Measurements from ENCODE around the gene FASTKD1.

DNA sequence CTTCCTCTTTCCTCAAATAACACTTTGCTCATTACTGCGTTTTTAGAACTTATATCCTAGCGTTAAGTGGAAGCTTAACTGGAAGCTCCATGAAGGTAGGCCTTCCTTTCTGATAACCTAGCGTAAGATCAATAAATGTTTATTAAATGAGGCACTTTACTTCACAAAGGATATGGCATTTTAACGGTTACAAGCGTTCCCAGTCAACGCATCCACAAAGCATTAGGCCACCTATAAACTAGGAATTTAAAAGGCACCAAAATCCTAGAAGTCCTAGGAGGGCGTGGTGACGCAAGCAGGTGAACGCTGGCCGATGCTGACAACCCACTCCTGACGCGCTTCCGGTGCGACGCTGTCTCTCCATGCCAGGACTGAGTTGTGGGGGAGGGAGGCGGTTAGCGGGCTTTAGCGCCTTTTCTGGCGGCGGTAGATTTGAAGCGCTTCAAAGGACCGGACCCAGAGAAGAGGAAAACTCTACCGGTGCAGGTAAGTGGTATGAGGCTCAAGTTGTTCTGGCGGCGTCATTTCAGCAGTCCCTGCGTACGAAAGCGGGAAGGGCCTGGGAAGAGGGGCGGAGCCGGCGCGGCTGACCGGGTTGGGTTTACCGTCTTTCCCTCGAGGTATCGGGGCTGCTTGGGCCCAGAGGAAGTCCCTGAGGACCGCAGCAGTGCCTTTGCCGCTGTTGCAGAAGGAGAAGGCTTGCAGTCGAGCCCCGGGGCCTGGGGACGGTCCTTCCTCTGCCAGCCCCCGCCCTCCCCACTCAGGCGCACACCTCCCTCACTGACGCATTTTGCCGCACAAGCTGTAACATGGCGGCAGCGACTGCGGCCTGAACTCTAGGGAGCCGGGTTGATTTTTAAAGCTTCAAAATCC is 10.6 kb upstream of the FASTKD1 start, which contains the start of gene PPIG:
- TF ChIP-seq, protein P1, sequence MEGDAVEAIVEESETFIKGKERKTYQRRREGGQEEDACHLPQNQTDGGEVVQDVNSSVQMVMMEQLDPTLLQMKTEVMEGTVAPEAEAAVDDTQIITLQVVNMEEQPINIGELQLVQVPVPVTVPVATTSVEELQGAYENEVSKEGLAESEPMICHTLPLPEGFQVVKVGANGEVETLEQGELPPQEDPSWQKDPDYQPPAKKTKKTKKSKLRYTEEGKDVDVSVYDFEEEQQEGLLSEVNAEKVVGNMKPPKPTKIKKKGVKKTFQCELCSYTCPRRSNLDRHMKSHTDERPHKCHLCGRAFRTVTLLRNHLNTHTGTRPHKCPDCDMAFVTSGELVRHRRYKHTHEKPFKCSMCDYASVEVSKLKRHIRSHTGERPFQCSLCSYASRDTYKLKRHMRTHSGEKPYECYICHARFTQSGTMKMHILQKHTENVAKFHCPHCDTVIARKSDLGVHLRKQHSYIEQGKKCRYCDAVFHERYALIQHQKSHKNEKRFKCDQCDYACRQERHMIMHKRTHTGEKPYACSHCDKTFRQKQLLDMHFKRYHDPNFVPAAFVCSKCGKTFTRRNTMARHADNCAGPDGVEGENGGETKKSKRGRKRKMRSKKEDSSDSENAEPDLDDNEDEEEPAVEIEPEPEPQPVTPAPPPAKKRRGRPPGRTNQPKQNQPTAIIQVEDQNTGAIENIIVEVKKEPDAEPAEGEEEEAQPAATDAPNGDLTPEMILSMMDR (IDR thresholded peaks at IDR 0.05) = peak in 1 of 3 experiments; percentile 4
- TF ChIP-seq POLR2A (IDR thresholded peaks at IDR 0.05) = no peak

All from testis (tissue), 2 donors.